ENCODE data around the gene RAB11FIP3. TPM values are rescaled to one million over a fixed set of nuclear protein-coding genes. Genes with fewer than 3 reads are reported as not detected.
"Not testable (repeated sequence)": the region's sequence is repeated elsewhere in the genome, so short reads cannot be mapped to it uniquely, and the experiment has no call there.

The RAB11FIP3 gene
- total RNA-seq, 1 donor from 2014 or later: 81.5 TPM

GRCh38 chr16:407253-407652 lies 18.2 kb upstream of the RAB11FIP3 start:
- H3K9me3 Mint-ChIP-seq (ENCODE audit: unreplicated experiment): no peaks in the 10 kb centered on the region
- H3K4me1 Mint-ChIP-seq (ENCODE audit: unreplicated experiment): no peaks in the 10 kb centered on the region
- peaks cover 5% of the 10 kb centered on the region for H3K27me3 Mint-ChIP-seq (ENCODE audit: unreplicated experiment)
- no peak for TF ChIP-seq CTCF (IDR thresholded peaks at IDR 0.05; ENCODE audit: unreplicated experiment)
- DNase-seq (ENCODE audit: low spot score): no peak
- H3K36me3 Mint-ChIP-seq (ENCODE audit: low read depth, unreplicated experiment): no peaks in the 10 kb centered on the region
- no peak overlapping the region for H3K4me3 Mint-ChIP-seq (ENCODE audit: unreplicated experiment)
- H3K27ac Mint-ChIP-seq (ENCODE audit: unreplicated experiment): no peak overlapping the region

GRCh38 chr16:410516-411178 lies 14.8 kb upstream of the RAB11FIP3 start:
- H3K27ac Mint-ChIP-seq (ENCODE audit: unreplicated experiment): no peak overlapping the region
- TF ChIP-seq CTCF (IDR thresholded peaks at IDR 0.05; ENCODE audit: unreplicated experiment): no peak
- H3K4me3 Mint-ChIP-seq (ENCODE audit: unreplicated experiment): no peak overlapping the region
- peaks cover 2% of the 10 kb centered on the region for H3K27me3 Mint-ChIP-seq (ENCODE audit: unreplicated experiment)
- no peaks in the 10 kb centered on the region for H3K36me3 Mint-ChIP-seq (ENCODE audit: low read depth, unreplicated experiment)
- no peaks in the 10 kb centered on the region for H3K4me1 Mint-ChIP-seq (ENCODE audit: unreplicated experiment)
- no peaks in the 10 kb centered on the region for H3K9me3 Mint-ChIP-seq (ENCODE audit: unreplicated experiment)
- DNase-seq (ENCODE audit: low spot score): no peak

GRCh38 chr16:411576-412265 lies 13.7 kb upstream of the RAB11FIP3 start:
- no peak overlapping the region for H3K4me3 Mint-ChIP-seq (ENCODE audit: unreplicated experiment)
- TF ChIP-seq CTCF (IDR thresholded peaks at IDR 0.05; ENCODE audit: unreplicated experiment): no peak
- no peaks in the 10 kb centered on the region for H3K36me3 Mint-ChIP-seq (ENCODE audit: low read depth, unreplicated experiment)
- H3K4me1 Mint-ChIP-seq (ENCODE audit: unreplicated experiment): no peaks in the 10 kb centered on the region
- no peak for DNase-seq (ENCODE audit: low spot score)
- H3K27me3 Mint-ChIP-seq (ENCODE audit: unreplicated experiment): peaks cover 2% of the 10 kb centered on the region
- H3K9me3 Mint-ChIP-seq (ENCODE audit: unreplicated experiment): no peaks in the 10 kb centered on the region
- no peak overlapping the region for H3K27ac Mint-ChIP-seq (ENCODE audit: unreplicated experiment)

- no peak overlapping the region for H3K27ac Mint-ChIP-seq (ENCODE audit: unreplicated experiment)
- H3K4me3 Mint-ChIP-seq (ENCODE audit: unreplicated experiment): no peak overlapping the region
- no peaks in the 10 kb centered on the region for H3K4me1 Mint-ChIP-seq (ENCODE audit: unreplicated experiment)
- no peak for DNase-seq (ENCODE audit: low spot score)
- no peaks in the 10 kb centered on the region for H3K9me3 Mint-ChIP-seq (ENCODE audit: unreplicated experiment)
- no peaks in the 10 kb centered on the region for H3K36me3 Mint-ChIP-seq (ENCODE audit: low read depth, unreplicated experiment)
- no peak for TF ChIP-seq CTCF (IDR thresholded peaks at IDR 0.05; ENCODE audit: unreplicated experiment)
- peaks cover 1% of the 10 kb centered on the region for H3K27me3 Mint-ChIP-seq (ENCODE audit: unreplicated experiment)
Measured at GRCh38 chr16:414395-415169, 10.9 kb upstream of the RAB11FIP3 start.

- H3K36me3 Mint-ChIP-seq (ENCODE audit: low read depth, unreplicated experiment); H3K4me1 Mint-ChIP-seq (ENCODE audit: unreplicated experiment); H3K27me3 Mint-ChIP-seq (ENCODE audit: unreplicated experiment); H3K4me3 Mint-ChIP-seq (ENCODE audit: unreplicated experiment); H3K27ac Mint-ChIP-seq (ENCODE audit: unreplicated experiment); H3K9me3 Mint-ChIP-seq (ENCODE audit: unreplicated experiment); DNase-seq (ENCODE audit: low spot score): not testable (repeated sequence)
Measured at GRCh38 chr16:415170-415498, 10.3 kb upstream of the RAB11FIP3 start.

GRCh38 chr16:422179-422578 lies 3.3 kb upstream of the RAB11FIP3 start:
- not testable (repeated sequence) for H3K36me3 Mint-ChIP-seq (ENCODE audit: low read depth, unreplicated experiment); H3K4me1 Mint-ChIP-seq (ENCODE audit: unreplicated experiment); H3K4me3 Mint-ChIP-seq (ENCODE audit: unreplicated experiment); H3K9me3 Mint-ChIP-seq (ENCODE audit: unreplicated experiment); H3K27ac Mint-ChIP-seq (ENCODE audit: unreplicated experiment); DNase-seq (ENCODE audit: low spot score)
- peaks cover 15% of the 10 kb centered on the region for H3K27me3 Mint-ChIP-seq (ENCODE audit: unreplicated experiment)

Data from endothelial cell (in vitro differentiated cells).